Suprapubic skin (tissue), 4 donors: ENCODE measurements around the gene PHF21A.

Experiments used
- CTCF ChIP-seq, 2 donors: fragments of 200-600 bp in 1 of 2; fragments of 450-650 bp in 1 of 2; sonication (generic) in 1 of 2; IDR thresholded peaks; one replicate each; pipeline ENCODE4 v1.5.1; 2016 to 2019; ENCODE audit warnings: antibody characterized with exemption in 2 of 2, mild to moderate bottlenecking in 1 of 2, moderate library complexity in 1 of 2
- EP300 ChIP-seq: sonication (generic); formaldehyde crosslinking; IDR thresholded peaks from one replicate; pipeline ENCODE4 v1.6.1; 2017; ENCODE audit warnings: antibody characterized with exemption
- POLR2A ChIP-seq, 2 donors: fragments of 450-650 bp; IDR thresholded peaks; one replicate each; pipeline ENCODE4 v1.6.1; 2017; ENCODE audit warnings: antibody characterized with exemption in 2 of 2, mild to moderate bottlenecking in 2 of 2, moderate library complexity in 2 of 2
- POLR2AphosphoS5 ChIP-seq, 3 donors: sonication (generic); formaldehyde crosslinking; IDR thresholded peaks; one replicate each; pipeline ENCODE4 v1.6.1; 2017; ENCODE audit warnings: antibody characterized with exemption in 3 of 3

DNA sequence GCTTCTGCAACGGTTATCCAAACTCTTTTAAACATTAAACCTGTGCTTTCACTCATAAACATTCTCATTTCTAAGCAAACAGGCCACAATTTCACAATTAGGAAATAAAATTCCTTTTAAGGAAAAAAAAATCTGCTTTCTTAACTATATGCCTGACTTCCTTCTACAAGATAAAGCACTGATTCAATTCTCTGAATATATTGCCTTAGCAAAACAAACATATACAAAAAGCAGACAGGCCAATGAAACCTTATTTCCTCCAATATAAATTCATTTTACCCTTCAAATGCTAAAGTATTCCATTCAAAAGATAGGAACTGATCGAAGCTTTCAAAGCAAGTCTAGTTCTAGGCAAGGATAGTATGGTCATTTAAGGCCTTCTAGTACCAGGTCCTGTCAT, 76.7 kb downstream of the PHF21A start:
- TF ChIP-seq CTCF (IDR thresholded peaks at IDR 0.05) (no peak), POLR2A (IDR thresholded peaks at IDR 0.05) (no peak), POLR2AphosphoS5 (IDR thresholded peaks at IDR 0.05) (no peak), EP300 (no peak)
